ENCODE measurements around the gene R3HDM2.

Gene R3HDM2

DNA sequence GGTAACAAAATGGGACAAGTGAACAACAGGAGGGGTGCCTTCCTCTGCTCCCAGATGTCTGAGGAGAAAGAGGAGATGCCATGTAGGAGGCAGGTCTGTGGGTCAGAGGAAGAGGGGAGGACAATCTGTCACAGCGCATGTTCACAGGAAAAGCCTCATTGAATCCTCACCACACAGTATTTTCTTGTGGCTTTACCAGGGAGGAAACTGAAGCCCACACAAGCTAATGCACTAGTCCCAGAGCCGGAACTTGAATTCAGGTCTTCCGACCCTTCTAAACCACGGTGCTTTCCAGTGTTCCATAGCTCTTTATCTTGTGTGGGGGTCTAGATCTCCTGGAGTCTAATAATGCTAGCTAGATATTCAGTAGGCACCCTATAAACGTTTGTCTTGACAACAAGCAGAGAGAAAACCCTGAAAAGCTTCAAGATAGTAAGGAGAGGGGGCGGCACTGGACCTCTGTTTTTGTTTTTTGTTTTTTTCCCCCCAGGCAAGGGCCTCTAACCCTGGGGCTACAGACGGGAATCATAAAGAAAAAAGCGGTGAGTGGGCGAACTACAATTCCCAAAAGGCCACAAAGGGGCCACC, 201.7 kb downstream of the R3HDM2 start:
- no peak for DNase-seq (ENCODE audit: low read depth in 2 of 2)

DNA sequence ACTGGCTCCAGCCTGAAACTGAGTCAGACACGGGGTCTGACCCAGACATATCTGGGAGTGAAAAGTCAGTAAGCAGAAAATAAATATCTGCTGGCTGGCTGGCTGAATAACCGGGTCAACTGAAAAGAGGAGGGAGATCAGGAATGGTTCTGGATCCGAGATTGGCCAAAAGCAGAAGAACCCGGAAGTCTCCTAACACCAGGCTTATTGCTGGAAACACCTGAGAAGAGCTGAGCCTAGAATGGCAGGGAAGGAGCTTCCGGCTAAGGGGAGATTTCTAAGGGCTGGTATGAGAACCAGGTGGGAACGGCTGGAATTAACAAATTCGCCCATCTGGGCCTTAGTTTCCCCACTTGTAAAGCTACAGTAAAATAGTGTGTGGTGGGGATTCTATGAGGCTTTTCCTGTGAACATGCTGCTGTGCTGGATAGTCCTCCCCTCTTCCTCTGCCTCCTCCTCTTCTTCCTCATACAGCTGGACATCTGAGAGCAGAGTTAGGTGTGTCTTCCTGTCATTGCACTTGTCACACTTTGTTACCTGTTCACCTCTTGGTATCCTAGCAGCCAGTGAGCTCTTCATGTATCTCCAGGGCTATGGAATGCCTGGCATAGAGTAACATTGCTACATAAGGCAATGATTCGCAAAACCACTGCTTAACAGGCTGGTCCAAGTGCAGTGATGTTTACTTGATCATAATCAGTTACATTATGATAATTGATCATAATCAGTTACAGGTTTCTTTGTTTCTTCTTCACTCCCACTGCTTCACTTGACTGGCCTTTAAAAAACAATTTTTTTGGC, 203.3 kb downstream of the R3HDM2 start:
- DNase-seq (ENCODE audit: low read depth in 2 of 2) = no peak

DNA sequence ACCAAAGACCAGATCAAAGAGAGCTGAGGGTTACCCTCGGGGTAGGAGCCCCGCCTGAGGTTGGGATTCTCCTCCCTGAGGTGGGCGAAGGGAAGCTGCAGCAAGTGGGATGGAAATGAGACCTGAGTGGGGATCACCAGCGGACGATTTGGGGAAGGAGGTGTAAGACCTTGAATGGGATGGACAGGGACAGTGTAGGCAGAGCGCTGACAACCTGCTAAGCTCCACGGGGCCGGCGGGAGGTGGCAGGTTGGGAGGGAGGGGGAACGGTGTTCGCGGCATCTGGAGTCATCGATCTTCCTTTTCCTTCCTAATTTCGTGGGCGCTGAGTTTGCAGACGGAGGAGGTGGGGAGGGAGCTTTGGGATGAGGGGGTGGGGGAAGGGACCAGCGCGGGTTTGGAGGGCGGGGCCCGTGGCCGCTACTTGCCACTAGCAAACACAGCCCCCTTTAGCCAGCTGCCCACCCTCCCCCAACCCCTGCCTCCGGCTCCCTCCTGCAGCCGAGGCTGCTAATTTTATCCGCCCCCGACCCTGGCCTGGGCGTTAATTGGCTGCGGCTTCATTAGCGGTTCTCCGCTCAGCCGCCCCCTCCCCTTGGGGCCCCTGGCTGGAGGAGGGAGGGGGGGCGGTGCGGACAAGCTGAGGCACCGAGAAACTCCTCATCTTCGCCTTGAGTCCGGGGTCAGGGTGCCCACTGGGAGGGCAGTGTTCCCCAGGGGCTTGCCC, 204.1 kb downstream of the R3HDM2 start:
- DNase-seq (ENCODE audit: low read depth in 2 of 2) = no peak

DNA sequence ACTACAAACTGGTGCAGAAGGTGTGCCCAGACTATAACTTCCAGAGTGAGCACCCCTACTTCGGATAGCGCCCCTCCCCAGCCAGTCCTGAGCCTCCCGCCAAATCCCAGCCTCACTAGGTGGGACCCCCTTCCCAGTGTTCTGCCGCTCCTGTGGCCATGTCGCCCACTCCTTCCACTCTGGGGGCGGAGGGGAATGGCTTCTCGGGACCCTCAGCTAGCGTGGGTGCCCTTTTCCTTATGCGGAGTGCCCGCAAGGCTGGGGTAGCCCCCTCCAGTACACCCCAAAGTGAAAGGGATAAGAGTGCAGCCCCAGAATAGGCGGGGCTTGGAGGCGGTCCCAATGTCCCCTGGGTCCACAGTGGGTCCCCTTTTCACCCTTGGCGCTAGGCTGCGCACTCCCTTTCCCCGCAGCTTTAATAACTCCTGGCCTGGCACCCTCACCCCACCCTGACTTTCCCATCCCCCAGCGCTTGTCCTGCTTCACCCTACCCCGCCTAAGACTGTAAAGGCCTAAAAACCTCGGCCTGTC, 205.1 kb downstream of the R3HDM2 start:
- DNase-seq (ENCODE audit: low read depth in 2 of 2) = no peak

DNA sequence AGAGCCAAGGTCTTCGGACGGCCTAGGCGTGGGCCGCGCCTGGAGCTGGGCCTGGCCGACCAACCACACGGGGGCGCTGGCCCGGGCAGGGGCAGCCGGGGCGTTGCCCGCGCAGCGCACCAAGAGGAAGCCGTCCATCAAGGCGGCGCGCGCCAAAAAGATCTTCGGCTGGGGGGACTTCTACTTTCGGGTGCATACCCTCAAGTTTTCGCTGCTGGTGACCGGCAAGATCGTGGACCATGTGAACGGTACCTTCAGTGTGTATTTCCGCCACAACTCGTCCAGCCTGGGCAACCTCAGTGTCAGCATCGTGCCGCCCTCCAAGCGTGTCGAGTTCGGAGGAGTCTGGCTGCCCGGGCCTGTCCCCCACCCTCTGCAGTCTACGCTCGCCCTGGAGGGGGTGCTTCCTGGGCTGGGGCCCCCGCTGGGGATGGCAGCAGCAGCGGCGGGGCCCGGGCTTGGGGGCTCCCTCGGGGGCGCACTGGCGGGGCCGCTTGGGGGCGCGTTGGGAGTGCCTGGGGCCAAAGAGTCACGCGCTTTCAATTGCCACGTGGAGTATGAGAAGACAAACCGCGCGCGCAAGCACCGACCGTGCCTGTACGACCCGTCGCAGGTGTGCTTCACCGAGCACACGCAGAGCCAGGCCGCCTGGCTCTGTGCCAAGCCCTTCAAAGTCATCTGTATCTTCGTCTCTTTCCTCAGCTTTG, 205.7 kb downstream of the R3HDM2 start:
- DNase-seq (ENCODE audit: low read depth in 2 of 2) = peak in 1 of 2 donors; percentile 38

DNA sequence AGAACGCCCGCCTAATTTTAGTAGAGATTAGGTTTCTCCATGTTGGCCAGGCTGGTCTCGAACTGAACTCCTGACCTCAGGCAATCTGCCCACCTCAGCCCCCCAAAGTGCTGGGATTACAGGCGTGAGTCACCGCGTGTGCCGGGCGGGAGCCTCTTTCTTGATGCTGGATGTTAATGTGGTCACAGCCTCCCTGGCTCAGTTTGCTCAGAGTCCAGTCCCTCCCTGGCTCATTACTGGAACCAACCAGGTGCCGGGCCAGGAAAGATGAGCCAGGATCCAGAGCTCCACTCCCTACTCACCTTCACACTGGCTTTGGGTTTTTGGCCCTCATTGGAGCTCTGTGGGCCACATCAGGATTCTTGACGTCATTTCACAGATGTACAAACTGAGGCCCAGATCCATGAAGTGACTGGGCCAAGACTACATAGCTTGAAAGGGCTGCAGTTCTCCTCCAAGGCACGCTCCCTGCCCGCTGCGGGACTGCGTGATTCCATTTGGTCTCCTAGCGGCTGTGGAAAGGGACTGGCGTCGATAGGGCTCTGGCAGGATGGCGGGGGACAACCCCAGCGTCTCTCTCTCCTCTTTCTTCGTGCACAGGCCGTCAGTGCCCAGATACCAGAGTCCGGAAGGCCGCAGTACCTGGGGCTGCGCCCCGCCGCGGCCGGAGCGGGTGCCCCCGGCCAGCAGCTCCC, 206.4 kb downstream of the R3HDM2 start:
- no peak for DNase-seq (ENCODE audit: low read depth in 2 of 2)

DNA sequence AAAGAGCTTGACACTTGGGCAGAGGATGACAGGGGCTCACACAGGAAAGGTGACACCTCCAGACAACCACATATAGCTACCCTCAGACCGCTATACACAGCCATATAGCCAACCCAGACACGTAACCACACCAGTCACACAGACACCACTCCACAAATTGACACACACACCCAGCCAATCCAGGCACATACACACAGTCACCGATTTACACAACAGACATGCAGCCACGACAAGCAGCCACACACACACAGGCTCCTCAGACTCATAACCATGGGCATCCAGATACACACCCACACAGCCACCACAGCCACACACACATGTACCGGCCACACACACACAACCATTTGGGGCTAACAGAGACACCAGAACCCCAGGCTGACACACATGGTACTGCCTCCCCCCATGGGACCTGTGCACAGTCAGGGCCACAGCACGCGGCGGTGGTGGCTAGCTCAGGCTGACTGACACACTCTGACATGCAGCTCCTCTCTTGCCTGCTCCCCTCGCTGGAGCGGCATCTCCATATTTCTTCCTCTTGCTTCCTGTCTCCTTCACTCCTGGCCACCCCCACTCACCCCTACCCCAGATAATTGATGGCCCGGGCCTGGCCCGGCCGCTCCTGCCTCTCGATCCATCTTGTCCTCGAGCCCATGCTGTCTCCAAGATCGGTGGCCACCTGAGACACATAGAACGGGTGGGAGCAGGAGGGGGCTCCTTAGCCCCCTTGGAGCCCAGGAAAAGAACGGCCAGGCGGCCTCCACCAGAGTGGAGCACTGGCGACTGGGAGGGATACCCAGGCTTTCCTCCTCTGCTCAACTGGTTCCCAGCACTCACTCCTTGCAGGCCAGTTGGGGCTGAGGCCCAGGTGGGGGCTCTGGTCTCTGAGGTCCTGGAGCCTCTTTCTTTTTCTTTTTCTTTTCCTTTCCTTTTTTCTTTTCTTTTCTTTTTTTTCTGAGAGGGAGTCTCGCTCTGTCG, 207.4 kb downstream of the R3HDM2 start:
- no peak for DNase-seq (ENCODE audit: low read depth in 2 of 2)

DNA sequence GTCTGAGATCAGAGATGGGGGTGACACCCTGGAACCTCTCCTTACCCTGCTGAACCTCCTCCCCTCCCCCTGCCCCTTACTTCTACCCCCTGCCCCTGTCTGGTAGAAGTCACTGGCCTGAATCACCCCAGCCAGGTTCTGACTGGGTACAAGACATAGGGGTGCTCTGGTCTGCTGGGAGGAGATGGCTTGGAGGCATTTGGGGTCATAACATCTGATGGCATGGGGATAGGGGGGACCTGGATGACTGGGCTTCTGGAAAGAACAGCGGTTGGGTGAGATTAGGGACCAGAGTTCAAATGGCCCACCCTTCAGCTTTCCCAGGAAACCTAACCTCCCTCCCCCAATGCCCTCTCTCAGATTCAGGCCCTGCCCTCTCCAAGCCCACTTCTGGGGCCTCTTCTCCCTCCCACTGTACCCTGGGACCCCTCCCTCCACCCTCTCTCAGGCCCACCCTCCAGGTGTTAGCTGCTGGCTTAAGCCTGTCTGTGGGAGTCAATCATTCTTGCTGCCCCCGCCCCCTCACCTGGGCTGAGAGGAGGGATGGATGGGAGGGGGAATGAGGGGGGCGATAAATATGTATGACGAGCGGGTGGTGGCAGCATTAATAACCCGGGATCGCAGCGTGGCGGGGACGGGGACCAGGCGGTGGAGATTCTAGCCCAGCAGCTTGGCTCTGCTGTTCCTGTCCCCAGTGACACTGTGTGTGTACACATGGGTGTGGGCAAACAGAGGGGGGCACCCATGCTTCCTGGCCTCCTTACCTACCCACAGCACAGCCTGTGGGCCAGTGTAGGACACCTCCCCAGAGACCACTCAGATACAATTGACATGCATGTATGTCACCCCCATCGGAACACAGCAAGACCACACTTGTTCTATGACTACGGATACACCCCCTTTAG, 208.3 kb downstream of the R3HDM2 start:
- DNase-seq (ENCODE audit: low read depth in 2 of 2) = no peak

DNA sequence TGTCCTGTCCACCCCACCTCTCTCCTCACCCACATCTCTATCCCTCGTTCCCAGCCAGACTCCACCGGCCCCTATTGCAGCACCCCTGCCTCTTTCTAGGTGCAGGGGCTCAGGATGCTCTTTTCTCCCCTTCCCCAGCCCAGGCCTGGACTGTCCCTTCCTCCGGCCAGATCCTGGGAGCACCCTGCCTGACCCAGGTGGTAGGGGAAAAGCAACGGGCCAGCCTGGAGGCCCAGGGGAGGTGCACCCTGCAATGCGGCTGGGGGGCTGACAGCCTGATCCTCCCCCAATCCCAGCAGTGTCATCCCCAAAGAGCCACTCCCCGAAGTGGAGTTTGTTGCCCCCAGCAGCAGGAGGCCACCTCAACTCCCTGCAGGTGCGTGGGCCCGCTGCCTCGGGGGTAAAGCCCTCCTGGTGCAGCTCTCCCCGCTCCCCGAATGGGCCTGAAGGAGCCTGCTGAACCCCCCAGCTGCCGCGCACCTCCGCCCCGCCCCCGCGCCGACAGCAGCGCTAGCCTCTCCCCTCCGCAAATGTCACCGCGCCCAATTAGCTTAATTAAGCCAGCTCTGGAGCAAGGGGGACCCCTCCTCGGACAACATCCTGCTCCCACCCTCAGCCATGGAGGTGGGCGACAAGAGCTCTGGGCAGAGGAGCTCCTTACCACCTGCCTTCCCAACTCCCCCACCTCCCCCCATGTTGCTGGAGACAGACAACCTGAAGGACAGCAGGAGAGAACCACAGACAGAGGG, 209.5 kb downstream of the R3HDM2 start:
- no peak for DNase-seq (ENCODE audit: low read depth in 2 of 2)

DNA sequence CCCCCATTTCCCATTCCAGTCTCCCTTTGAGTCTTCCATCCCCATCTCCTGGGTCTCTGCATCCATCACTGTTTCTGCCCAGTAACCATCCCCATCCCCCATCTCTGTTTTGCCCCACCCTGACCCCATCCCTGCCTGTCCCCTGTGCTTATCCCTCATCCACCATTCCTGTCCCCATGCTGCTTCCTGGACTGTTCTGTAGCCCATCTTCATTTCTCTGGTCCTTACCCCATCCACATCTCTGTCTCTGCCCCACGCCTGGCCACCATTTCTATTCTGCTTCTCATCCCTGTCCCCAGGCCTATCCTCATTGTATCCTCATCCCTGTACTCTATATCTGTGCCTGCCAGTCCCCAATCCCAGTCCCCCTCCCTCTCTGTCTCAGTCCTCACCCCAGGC, 210.1 kb downstream of the R3HDM2 start:
- no peak for DNase-seq (ENCODE audit: low read depth in 2 of 2)

DNA sequence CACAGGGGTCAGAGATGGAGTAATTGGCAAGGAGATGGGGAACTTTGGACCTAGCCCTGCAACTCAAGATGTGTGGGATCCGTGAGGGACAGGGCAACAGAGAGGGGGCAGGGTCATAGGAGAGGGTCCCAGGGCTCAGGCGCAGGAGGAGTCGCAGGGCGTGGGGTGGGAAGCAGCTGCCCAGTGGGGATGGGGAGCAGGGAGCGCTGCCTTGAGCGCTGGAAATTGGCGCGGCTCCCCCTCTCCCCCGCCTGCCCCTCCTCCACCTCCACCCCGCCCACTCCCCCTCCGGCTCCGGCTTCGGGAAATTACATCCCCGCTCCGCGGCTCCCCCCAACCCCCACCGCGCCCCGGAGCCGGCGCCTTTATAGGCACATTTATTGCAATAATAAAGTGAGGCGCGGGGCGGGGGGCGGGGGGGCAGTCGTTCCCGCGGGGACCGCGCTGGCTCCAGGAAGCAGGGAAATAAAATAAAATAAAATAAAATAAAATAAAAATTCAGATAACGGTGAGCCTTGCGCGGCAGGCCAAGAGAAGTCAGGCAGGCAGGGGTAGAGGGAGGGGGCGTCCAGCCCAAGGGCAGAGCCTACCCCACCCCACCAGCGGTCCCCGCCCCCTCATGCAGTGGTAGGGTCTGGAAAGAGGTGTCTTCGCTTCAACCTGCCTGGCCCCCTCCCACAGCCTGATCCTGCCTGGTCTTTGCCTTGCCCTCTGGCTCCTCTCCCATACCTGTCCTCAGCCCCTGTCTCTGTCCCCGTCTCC, 210.7 kb downstream of the R3HDM2 start:
- no peak for DNase-seq (ENCODE audit: low read depth in 2 of 2)

DNA sequence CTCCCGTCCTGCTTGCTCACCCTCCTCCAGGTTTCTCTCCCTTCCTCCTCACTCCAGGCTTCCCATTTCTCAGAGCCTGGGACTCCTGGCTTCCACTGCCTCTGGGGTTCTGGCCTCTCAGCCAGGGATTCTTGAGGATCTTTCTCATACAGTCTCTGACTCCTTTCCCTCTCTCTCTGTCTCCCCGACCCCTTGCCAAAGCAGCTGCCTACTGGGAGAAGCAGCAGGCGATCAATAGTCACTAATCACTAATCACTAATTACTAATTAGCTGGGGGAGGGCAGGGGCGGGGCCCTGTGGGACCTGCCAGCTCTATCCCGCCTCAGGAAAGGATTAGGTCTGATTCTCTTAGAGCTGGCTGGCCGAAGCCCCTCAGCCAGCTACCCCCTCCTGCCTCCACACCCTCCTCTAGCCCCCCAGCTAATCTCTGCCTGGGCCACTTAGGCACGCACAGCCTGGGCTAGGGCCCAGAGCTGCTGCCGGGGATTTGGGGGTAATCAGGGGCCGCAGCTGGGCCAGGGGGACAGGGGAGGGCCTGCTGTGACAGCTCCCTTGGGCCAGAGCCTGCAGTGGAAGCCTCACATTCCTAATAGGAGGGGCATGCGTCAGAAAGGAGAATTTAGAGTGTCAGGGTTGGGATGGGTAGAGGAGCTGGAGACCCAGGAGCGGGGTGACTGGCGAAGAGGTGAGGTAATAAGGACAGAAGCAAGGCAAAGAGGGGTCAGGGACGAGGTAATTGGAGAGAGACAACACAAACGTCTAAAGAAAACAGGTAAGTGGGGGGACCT, 211.4 kb downstream of the R3HDM2 start:
- DNase-seq (ENCODE audit: low read depth in 2 of 2) = no peak

DNA sequence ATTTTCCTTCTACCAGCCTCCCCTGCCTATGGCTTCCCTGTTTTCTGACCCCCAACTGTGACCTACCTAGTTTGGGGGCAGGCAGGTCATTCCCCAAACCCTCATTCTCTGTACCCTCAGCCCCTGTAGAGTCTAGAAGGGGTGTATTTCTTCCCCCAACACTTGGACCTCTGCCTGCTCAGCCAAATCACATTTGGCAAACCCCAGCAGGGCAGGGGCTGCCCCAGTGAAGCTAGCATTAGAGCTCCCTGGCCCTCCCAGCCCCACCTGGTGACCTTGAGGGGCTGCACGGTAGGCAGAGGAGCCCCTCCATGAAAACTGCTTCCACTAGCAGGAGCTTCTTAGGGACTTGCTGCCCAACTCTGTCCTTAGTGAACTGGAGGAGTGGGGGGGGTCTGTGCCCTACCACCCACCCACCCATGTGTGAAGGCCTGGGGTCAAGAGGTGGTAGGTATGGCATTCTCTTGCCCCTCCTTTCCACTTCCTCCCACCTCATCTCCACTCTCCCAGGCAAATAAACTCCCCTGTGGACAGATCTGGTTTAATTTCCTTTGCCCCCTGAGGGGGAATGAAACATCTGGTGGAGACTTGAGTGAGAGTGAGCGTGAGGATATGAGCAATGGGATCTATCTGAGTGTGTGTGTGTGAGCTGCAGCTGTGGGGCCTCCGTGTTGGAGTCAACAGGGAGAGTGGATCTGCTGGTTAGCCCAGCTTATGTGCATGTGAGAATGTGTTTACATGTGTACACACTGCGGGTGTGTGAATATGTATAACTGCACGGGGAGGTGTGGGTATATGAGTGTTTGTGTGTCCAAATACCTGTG, 212.6 kb downstream of the R3HDM2 start:
- DNase-seq (ENCODE audit: low read depth in 2 of 2) = no peak

DNA sequence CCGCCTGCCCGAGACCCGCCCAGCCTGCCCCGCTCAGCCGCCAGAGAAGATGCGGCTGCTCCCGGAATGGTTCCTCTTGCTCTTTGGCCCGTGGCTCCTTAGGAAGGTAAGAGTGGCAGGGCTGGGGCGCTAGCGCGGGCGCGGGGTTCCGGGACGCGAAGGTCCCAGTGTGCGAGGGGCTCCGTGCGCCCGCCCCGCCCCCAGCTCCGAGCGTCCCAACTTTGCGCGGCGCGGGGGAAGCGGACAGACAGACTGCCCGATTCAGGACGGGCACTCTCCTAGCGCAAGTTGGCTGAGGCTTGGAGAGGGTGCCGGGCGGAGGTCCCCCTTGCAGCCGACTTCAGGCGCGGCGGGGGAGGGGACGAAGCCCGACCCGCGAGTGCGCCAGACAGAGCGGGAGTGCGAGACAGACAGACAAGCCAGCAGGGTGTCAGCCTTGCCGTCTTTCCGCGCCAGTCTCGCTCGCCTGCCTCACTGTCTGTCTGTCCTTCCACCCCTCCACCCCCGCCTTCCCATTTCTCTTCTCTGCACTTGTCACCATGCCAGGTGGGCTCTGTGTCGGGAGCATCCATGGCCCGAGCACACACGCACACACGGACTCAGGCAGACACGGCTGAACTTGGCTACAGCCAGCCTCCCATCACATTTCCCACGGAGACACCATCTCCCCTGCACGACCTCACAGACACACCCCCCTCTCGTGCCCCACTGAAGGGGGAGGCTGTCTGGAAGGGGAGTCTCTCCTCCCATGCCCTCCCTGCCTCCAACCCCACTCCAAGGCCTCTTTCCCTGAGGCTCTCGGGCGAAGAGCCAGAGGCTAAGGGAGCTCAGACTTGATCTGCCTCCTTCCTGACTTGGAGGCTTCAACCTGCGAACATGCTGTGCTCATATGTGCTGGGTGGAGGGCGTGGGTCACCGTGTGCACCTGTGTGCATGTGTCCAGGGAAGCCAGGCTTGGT, 213.6 kb downstream of the R3HDM2 start:
- DNase-seq (ENCODE audit: low read depth in 2 of 2) = no peak

All from stimulated activated CD8-positive, alpha-beta memory T cell treated with anti-CD3 and anti-CD28 coated beads, Interleukin-7, amount 100 ng/mL, for 1 hour (primary cell).